K562 (cell line): ENCODE results near the gene TUBG2. TPM values are rescaled to one million over a fixed set of nuclear protein-coding genes. Genes with fewer than 3 reads are reported as not detected.

Experiments used
- ARHGAP35 ChIP-seq: fragments of 450-650 bp; IDR thresholded peaks from 2 replicates; pipeline ENCODE4 v1.6.1; 2018; ENCODE audit not compliant: partially characterized antibody
- E2F8 ChIP-seq: fragments of 450-650 bp; IDR thresholded peaks from 2 replicates; pipeline ENCODE4 v1.7.1; 2018; ENCODE audit warnings: mild to moderate bottlenecking, low read depth; ENCODE audit not compliant: partially characterized antibody
- ETV1 ChIP-seq: fragments of 450-650 bp; conservative IDR thresholded peaks from 2 replicates; pipeline ENCODE4 v1.6.1; 2016; ENCODE audit warnings: missing genetic modification characterization, control low read depth, low read depth, missing compliant biosample characterization
- LCOR ChIP-seq: sonication (generic); formaldehyde crosslinking; IDR thresholded peaks from 2 replicates; pipeline ENCODE4 v1.8.0; 2022; ENCODE audit warnings: mild to moderate bottlenecking, missing genetic modification reagents
- MED1 ChIP-seq: sonication (generic); formaldehyde crosslinking; IDR thresholded peaks from 2 replicates; pipeline ENCODE4 v1.8.1; 2023; ENCODE audit warnings: missing genetic modification reagents, borderline replicate concordance
- MXD1 ChIP-seq: fragments of 250-450 bp; sonication (Bioruptor Pico); IDR thresholded peaks from 2 replicates; pipeline ENCODE4 v1.8.0; 2021; ENCODE audit warnings: borderline replicate concordance, mild to moderate bottlenecking, moderate library complexity; ENCODE audit not compliant: poor library complexity, severe bottlenecking
- MYNN ChIP-seq, 2 experiments: sonication (generic); formaldehyde crosslinking in 1 of 2; IDR thresholded peaks; 2 replicates each; pipeline versions ENCODE4 v1.5.0 to v1.6.1; 2016 to 2020; ENCODE audit warnings: antibody characterized with exemption in 1 of 2, missing genetic modification reagents in 1 of 2
- POLR2AphosphoS2 ChIP-seq: IDR thresholded peaks from 2 replicates; pipeline ENCODE4 v1.6.1; 2012; ENCODE audit warnings: low read length, improper control_type of control experiment
- POLR2H ChIP-seq: IDR thresholded peaks from 2 replicates; pipeline ENCODE4 v1.6.1; 2016; ENCODE audit warnings: missing genetic modification characterization, low read depth, mild to moderate bottlenecking, control low read depth, missing compliant biosample characterization, moderate library complexity
- RBM22 ChIP-seq: fragments of 200-400 bp; formaldehyde crosslinking; IDR thresholded peaks from 2 replicates; pipeline ENCODE4 v1.6.1; 2018; ENCODE audit warnings: low read length, low read depth; ENCODE audit not compliant: poor library complexity, severe bottlenecking
- RBM34 ChIP-seq: fragments of 200-400 bp; formaldehyde crosslinking; IDR thresholded peaks from 2 replicates; pipeline ENCODE4 v1.6.1; 2018; ENCODE audit warnings: low read length, borderline replicate concordance; ENCODE audit not compliant: insufficient read depth
- SMARCB1 ChIP-seq: IDR thresholded peaks from 2 replicates; pipeline ENCODE4 v1.6.1; 2011; ENCODE audit warnings: improper control_type of control experiment, low read depth; ENCODE audit not compliant: insufficient read length
- SMARCE1 ChIP-seq: fragments of 450-650 bp; IDR thresholded peaks from 2 replicates; pipeline ENCODE4 v1.7.1; 2016; ENCODE audit warnings: mild to moderate bottlenecking
- STAT5A ChIP-seq: IDR thresholded peaks from 2 replicates; pipeline ENCODE4 v1.6.1; 2012; ENCODE audit warnings: low read length, inconsistent platforms, borderline replicate concordance
- STAT5B ChIP-seq: fragments of 250-450 bp; sonication (Bioruptor Pico); IDR thresholded peaks from 2 replicates; pipeline ENCODE4 v1.8.0; 2021; ENCODE audit warnings: mild to moderate bottlenecking, inconsistent platforms
- ZFP1 ChIP-seq: fragments of 450-650 bp; formaldehyde crosslinking; IDR thresholded peaks from 2 replicates; pipeline ENCODE4 v1.4.0; 2020; ENCODE audit warnings: mild to moderate bottlenecking, mixed read lengths
- ZFPM2 ChIP-seq: fragments of 250-450 bp; sonication (Bioruptor Pico); IDR thresholded peaks from 2 replicates; pipeline ENCODE4 v1.5.1; 2022; ENCODE audit warnings: mild to moderate bottlenecking
- ZNF263 ChIP-seq: sonication (generic); formaldehyde crosslinking; IDR thresholded peaks from 2 replicates; pipeline ENCODE4 v1.8.0; 2022; ENCODE audit warnings: mild to moderate bottlenecking, missing genetic modification reagents, borderline replicate concordance
- ZNF695 ChIP-seq: fragments of 450-650 bp; formaldehyde crosslinking; IDR thresholded peaks from 2 replicates; pipeline ENCODE4 v1.4.0; 2020; ENCODE audit warnings: mild to moderate bottlenecking, moderate library complexity
- polyA plus RNA-seq, 8 experiments: library from polyadenylated mRNA; depleted of rRNA in 4 of 8; stranded (reverse) in 5 of 8; unstranded in 3 of 8; fragments of >200 nt; fragmentation: Nextera tagmentation in 2 of 8; fragmentation: Illumina TruSeq in 1 of 8; extraction: Ambion mirVana in 2 of 8; extraction: Trizol in 1 of 8; gene quantifications; 2 replicates each; pipeline versions ENCODE4 v1.2.1 to v1.2.3, GENCODE V29; 2011 to 2014; ENCODE audit warnings: inconsistent platforms in 1 of 8, missing spikeins in 1 of 8
- total RNA-seq, 7 experiments: library from RNA; depleted of rRNA in 6 of 7; stranded (reverse); fragments of >200 nt in 6 of 7; fragmentation: Illumina TruSeq in 2 of 7; extraction: Trizol in 2 of 7; gene quantifications; 2 replicates each; pipeline versions ENCODE4 v1.2.1 to v1.2.3, GENCODE V29; 2011 to 2021; ENCODE audit warnings: low replicate concordance in 1 of 7
- TF ChIP-seq, protein P1 (sequence below): sonication (generic); formaldehyde crosslinking; IDR thresholded peaks from 2 replicates; pipeline ENCODE4 v1.8.0; 2022; ENCODE audit warnings: missing genetic modification reagents, mild to moderate bottlenecking, borderline replicate concordance
- TF ChIP-seq, protein P2 (sequence below): fragments of 450-650 bp; IDR thresholded peaks from 2 replicates; pipeline ENCODE4 v1.7.0; 2016; ENCODE audit warnings: borderline replicate concordance
- TF ChIP-seq, protein P3 (sequence below): sonication (generic); formaldehyde crosslinking; IDR thresholded peaks from 2 replicates; pipeline ENCODE4 v1.8.1; 2023; ENCODE audit warnings: mild to moderate bottlenecking, missing genetic modification reagents

Gene TUBG2
- total and polyA plus RNA-seq, 9 of the 15 experiments (the other 6 are each of a cell fraction or from before 2014, with no cell fraction given), result 0.09 to 0.80 (median 0.24) TPM; not detected in 2

DNA sequence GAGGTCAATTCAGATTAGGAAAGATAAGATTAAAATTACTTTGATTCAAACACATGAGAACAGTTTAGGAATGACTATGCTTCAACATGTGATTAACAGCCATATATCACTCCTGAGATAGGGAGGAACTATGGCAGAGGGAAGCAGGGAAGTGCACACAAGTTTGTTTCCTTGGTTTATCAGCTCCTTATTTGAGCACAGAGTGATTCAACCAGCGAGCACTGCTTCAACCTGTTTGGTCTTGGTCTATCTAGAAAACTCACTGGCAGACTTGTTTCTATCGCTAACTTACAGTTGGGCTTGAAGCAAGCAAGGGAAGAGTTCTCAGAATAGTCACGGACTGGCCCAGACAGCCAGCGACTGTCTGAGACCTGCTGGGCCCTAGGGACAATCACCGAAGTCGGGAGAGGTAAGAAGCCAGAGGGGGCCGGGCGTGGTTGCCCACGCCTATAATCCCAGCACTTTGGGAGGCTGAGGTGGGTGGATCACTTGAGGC, 26.1 kb upstream of the TUBG2 start (continued):
- no peak for TF ChIP-seq E2F8
- no peak for TF ChIP-seq ETV1 (tag)
- TF ChIP-seq MXD1 (CRISPR knock-in tag), result no peak
- TF ChIP-seq ZNF695 (CRISPR knock-in tag), result no peak
- TF ChIP-seq RBM22, result no peak
- TF ChIP-seq ZFPM2 (CRISPR knock-in tag), result no peak
- TF ChIP-seq RBM34, result no peak
- no peak for TF ChIP-seq ARHGAP35
- TF ChIP-seq SMARCE1, result peak; percentile 80
- no peak for TF ChIP-seq SMARCB1
- TF ChIP-seq POLR2H (tag), result no peak
- TF ChIP-seq MED1, result no peak
- TF ChIP-seq STAT5A, result peak; percentile 86
- TF ChIP-seq STAT5B (CRISPR knock-in tag), result no peak
- TF ChIP-seq, protein P1, sequence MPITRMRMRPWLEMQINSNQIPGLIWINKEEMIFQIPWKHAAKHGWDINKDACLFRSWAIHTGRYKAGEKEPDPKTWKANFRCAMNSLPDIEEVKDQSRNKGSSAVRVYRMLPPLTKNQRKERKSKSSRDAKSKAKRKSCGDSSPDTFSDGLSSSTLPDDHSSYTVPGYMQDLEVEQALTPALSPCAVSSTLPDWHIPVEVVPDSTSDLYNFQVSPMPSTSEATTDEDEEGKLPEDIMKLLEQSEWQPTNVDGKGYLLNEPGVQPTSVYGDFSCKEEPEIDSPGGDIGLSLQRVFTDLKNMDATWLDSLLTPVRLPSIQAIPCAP (CRISPR knock-in tag), result no peak
- TF ChIP-seq, protein P2, sequence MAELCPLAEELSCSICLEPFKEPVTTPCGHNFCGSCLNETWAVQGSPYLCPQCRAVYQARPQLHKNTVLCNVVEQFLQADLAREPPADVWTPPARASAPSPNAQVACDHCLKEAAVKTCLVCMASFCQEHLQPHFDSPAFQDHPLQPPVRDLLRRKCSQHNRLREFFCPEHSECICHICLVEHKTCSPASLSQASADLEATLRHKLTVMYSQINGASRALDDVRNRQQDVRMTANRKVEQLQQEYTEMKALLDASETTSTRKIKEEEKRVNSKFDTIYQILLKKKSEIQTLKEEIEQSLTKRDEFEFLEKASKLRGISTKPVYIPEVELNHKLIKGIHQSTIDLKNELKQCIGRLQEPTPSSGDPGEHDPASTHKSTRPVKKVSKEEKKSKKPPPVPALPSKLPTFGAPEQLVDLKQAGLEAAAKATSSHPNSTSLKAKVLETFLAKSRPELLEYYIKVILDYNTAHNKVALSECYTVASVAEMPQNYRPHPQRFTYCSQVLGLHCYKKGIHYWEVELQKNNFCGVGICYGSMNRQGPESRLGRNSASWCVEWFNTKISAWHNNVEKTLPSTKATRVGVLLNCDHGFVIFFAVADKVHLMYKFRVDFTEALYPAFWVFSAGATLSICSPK, result no peak
- no peak for TF ChIP-seq ZNF263 (CRISPR knock-in tag)
- no peak for TF ChIP-seq ZFP1 (CRISPR knock-in tag)
- TF ChIP-seq POLR2AphosphoS2, result no peak
- no peak for TF ChIP-seq LCOR (CRISPR knock-in tag)
- TF ChIP-seq MYNN (IDR thresholded peaks at IDR 0.05), result peak; percentile 56; the same call in 1 of the 2 replicates
- no peak for TF ChIP-seq MYNN (CRISPR knock-in tag; IDR thresholded peaks at IDR 0.05)
- TF ChIP-seq, protein P3, sequence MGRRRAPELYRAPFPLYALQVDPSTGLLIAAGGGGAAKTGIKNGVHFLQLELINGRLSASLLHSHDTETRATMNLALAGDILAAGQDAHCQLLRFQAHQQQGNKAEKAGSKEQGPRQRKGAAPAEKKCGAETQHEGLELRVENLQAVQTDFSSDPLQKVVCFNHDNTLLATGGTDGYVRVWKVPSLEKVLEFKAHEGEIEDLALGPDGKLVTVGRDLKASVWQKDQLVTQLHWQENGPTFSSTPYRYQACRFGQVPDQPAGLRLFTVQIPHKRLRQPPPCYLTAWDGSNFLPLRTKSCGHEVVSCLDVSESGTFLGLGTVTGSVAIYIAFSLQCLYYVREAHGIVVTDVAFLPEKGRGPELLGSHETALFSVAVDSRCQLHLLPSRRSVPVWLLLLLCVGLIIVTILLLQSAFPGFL (CRISPR knock-in tag), result no peak
